Measurements from ENCODE around the gene OR10G2.

DNA sequence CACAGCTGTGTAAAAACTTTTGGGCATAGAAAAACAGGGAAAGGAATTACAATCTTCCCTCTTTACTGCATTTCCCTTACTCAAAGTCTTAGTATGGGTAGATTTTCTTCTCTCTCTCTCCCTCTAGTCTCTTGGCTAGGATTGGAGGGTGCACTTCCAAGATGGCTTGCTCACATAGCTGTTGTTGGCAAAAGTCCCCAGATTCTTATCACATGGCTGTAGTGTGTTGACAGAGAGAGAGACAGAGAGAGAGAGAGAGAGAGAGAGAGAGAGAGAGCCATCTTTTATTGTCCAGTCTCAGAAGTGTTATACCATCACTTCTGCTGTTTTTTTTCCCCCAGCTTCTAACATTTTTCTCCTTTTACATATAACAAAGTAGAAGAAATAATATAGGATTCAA is 12.6 kb upstream of the OR10G2 start:
- TF ChIP-seq POLR2AphosphoS5 (IDR thresholded peaks at IDR 0.05) = no peak
- TF ChIP-seq CTCF (IDR thresholded peaks at IDR 0.05) = no peak
- TF ChIP-seq POLR2A (IDR thresholded peaks at IDR 0.05) = no peak
